K562 (cell line): ENCODE data around the gene SYT14.

Experiments used
- FOXK1 ChIP-seq: sonication (generic); formaldehyde crosslinking; IDR thresholded peaks from 2 replicates; pipeline ENCODE4 v1.8.0; 2022; ENCODE audit warnings: missing genetic modification reagents, mild to moderate bottlenecking, borderline replicate concordance
- MTF1 ChIP-seq: fragments of 250-450 bp; sonication (Bioruptor Pico); IDR thresholded peaks from 2 replicates; pipeline ENCODE4 v1.9.0; 2021; ENCODE audit warnings: moderate library complexity, mild to moderate bottlenecking, inconsistent platforms, borderline replicate concordance
- MYC ChIP-seq, 2 experiments: fragments of 250-450 bp in 1 of 2; sonication (Bioruptor Pico) in 1 of 2; IDR thresholded peaks; 2 replicates each; pipeline versions ENCODE4 v1.5.1 to v1.6.1; 2012 to 2021; ENCODE audit warnings: low read depth in 2 of 2, borderline replicate concordance in 1 of 2, improper control_type of control experiment in 1 of 2, low read length in 1 of 2, mild to moderate bottlenecking in 1 of 2, moderate library complexity in 1 of 2
- MYNN ChIP-seq, 2 experiments: sonication (generic); formaldehyde crosslinking in 1 of 2; IDR thresholded peaks; 2 replicates each; pipeline versions ENCODE4 v1.5.0 to v1.6.1; 2016 to 2020; ENCODE audit warnings: antibody characterized with exemption in 1 of 2, missing genetic modification reagents in 1 of 2
- PHTF2 ChIP-seq: fragments of 250-450 bp; sonication (Bioruptor Pico); IDR thresholded peaks from 2 replicates; pipeline ENCODE4 v1.5.0; 2021; ENCODE audit warnings: mild to moderate bottlenecking
- POLR2AphosphoS5 ChIP-seq: IDR thresholded peaks from 2 replicates; pipeline ENCODE4 v1.6.1; 2011; ENCODE audit warnings: mild to moderate bottlenecking, low read depth, low read length, moderate library complexity; ENCODE audit not compliant: control insufficient read depth, insufficient read depth
- SMAD4 ChIP-seq: fragments of 250-450 bp; sonication (Bioruptor Pico); conservative IDR thresholded peaks from 2 replicates; pipeline ENCODE4 v1.8.0; 2021; ENCODE audit warnings: inconsistent platforms, mild to moderate bottlenecking, moderate library complexity
- TRIM28 ChIP-seq: fragments of 450-650 bp; IDR thresholded peaks from 2 replicates; pipeline ENCODE4 v1.6.1; 2017
- ZNF324 ChIP-seq: fragments of 250-450 bp; sonication (Bioruptor Pico); IDR thresholded peaks from 2 replicates; pipeline ENCODE4 v1.4.0; 2020; ENCODE audit warnings: mild to moderate bottlenecking
- TF ChIP-seq, protein P1 (sequence below), 3 experiments: IDR thresholded peaks in 2 of 3; conservative IDR thresholded peaks in 1 of 3; 2 replicates each; pipeline ENCODE4 v1.5.1; 2011 to 2012; ENCODE audit warnings: low read length in 3 of 3, mild to moderate bottlenecking in 3 of 3, control low read depth in 2 of 3, improper control_type of control experiment in 1 of 3, inconsistent platforms in 1 of 3, low read depth in 1 of 3, mixed read lengths in 1 of 3, moderate library complexity in 1 of 3; ENCODE audit not compliant: insufficient read depth in 2 of 3
- TF ChIP-seq, protein P2 (sequence below): fragments of 450-650 bp; formaldehyde crosslinking; IDR thresholded peaks from 2 replicates; pipeline ENCODE4 v1.4.0; 2022; ENCODE audit warnings: missing genetic modification characterization
- TF ChIP-seq, protein P3 (sequence below): fragments of 450-650 bp; IDR thresholded peaks from 2 replicates; pipeline ENCODE4 v1.7.1; 2018; ENCODE audit warnings: mild to moderate bottlenecking, low read depth; ENCODE audit not compliant: partially characterized antibody
- TF ChIP-seq, protein P4 (sequence below): fragments of 250-450 bp; sonication (Bioruptor Pico); IDR thresholded peaks from 2 replicates; pipeline ENCODE4 v1.5.0; 2020; ENCODE audit warnings: mild to moderate bottlenecking, borderline replicate concordance
- TF ChIP-seq, protein P5 (sequence below): sonication (generic); formaldehyde crosslinking; IDR thresholded peaks from 2 replicates; pipeline ENCODE4 v1.5.0; 2020; ENCODE audit warnings: missing genetic modification reagents

DNA sequence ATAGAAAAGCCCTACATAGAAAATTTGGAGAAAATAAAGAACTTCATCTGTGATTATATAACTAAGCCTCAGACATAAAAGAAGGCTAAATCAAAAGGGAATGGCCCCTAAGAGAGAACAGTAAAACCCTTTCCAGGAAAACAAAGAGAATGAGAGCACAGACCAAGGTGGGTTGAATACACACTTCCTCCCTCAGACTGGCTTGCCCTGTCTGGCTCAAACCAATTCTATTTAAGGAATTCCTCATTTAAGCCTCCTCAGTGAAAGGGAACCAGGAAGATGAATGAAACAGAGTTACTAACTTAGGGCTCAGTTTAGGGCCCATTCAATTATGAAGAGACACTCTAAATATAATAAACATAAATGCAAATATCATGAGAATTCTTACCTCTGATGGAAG lies 10.6 kb upstream of the SYT14 start:
- TF ChIP-seq, protein P1, sequence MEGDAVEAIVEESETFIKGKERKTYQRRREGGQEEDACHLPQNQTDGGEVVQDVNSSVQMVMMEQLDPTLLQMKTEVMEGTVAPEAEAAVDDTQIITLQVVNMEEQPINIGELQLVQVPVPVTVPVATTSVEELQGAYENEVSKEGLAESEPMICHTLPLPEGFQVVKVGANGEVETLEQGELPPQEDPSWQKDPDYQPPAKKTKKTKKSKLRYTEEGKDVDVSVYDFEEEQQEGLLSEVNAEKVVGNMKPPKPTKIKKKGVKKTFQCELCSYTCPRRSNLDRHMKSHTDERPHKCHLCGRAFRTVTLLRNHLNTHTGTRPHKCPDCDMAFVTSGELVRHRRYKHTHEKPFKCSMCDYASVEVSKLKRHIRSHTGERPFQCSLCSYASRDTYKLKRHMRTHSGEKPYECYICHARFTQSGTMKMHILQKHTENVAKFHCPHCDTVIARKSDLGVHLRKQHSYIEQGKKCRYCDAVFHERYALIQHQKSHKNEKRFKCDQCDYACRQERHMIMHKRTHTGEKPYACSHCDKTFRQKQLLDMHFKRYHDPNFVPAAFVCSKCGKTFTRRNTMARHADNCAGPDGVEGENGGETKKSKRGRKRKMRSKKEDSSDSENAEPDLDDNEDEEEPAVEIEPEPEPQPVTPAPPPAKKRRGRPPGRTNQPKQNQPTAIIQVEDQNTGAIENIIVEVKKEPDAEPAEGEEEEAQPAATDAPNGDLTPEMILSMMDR (IDR thresholded peaks at IDR 0.05 in 2 of 3, conservative IDR thresholded peaks at IDR 0.05 in 1 of 3; ENCODE audit: insufficient read depth in 2 of 3, low read depth in 1 of 3, low read length in 3 of 3), result no peak
- no peak for TF ChIP-seq PHTF2 (CRISPR knock-in tag)
- TF ChIP-seq POLR2AphosphoS5, result no peak
- TF ChIP-seq TRIM28, result no peak
- TF ChIP-seq ZNF324 (CRISPR knock-in tag), result no peak
- TF ChIP-seq, protein P2, sequence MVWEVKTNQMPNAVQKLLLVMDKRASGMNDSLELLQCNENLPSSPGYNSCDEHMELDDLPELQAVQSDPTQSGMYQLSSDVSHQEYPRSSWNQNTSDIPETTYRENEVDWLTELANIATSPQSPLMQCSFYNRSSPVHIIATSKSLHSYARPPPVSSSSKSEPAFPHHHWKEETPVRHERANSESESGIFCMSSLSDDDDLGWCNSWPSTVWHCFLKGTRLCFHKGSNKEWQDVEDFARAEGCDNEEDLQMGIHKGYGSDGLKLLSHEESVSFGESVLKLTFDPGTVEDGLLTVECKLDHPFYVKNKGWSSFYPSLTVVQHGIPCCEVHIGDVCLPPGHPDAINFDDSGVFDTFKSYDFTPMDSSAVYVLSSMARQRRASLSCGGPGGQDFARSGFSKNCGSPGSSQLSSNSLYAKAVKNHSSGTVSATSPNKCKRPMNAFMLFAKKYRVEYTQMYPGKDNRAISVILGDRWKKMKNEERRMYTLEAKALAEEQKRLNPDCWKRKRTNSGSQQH (CRISPR knock-in tag), result no peak
- TF ChIP-seq FOXK1, result no peak
- TF ChIP-seq SMAD4, result no peak
- TF ChIP-seq, protein P3, sequence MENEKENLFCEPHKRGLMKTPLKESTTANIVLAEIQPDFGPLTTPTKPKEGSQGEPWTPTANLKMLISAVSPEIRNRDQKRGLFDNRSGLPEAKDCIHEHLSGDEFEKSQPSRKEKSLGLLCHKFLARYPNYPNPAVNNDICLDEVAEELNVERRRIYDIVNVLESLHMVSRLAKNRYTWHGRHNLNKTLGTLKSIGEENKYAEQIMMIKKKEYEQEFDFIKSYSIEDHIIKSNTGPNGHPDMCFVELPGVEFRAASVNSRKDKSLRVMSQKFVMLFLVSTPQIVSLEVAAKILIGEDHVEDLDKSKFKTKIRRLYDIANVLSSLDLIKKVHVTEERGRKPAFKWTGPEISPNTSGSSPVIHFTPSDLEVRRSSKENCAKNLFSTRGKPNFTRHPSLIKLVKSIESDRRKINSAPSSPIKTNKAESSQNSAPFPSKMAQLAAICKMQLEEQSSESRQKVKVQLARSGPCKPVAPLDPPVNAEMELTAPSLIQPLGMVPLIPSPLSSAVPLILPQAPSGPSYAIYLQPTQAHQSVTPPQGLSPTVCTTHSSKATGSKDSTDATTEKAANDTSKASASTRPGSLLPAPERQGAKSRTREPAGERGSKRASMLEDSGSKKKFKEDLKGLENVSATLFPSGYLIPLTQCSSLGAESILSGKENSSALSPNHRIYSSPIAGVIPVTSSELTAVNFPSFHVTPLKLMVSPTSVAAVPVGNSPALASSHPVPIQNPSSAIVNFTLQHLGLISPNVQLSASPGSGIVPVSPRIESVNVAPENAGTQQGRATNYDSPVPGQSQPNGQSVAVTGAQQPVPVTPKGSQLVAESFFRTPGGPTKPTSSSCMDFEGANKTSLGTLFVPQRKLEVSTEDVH, result no peak
- TF ChIP-seq, protein P4, sequence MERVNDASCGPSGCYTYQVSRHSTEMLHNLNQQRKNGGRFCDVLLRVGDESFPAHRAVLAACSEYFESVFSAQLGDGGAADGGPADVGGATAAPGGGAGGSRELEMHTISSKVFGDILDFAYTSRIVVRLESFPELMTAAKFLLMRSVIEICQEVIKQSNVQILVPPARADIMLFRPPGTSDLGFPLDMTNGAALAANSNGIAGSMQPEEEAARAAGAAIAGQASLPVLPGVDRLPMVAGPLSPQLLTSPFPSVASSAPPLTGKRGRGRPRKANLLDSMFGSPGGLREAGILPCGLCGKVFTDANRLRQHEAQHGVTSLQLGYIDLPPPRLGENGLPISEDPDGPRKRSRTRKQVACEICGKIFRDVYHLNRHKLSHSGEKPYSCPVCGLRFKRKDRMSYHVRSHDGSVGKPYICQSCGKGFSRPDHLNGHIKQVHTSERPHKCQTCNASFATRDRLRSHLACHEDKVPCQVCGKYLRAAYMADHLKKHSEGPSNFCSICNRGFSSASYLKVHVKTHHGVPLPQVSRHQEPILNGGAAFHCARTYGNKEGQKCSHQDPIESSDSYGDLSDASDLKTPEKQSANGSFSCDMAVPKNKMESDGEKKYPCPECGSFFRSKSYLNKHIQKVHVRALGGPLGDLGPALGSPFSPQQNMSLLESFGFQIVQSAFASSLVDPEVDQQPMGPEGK (CRISPR knock-in tag), result no peak
- no peak for TF ChIP-seq MYNN (IDR thresholded peaks at IDR 0.05)
- TF ChIP-seq MYNN (CRISPR knock-in tag; IDR thresholded peaks at IDR 0.05), result no peak
- no peak for TF ChIP-seq MTF1 (CRISPR knock-in tag)
- TF ChIP-seq MYC (IDR thresholded peaks at IDR 0.05; ENCODE audit: low read depth, low read length), result no peak
- no peak for TF ChIP-seq MYC (CRISPR knock-in tag; IDR thresholded peaks at IDR 0.05; ENCODE audit: borderline replicate concordance, low read depth)
- TF ChIP-seq, protein P5, sequence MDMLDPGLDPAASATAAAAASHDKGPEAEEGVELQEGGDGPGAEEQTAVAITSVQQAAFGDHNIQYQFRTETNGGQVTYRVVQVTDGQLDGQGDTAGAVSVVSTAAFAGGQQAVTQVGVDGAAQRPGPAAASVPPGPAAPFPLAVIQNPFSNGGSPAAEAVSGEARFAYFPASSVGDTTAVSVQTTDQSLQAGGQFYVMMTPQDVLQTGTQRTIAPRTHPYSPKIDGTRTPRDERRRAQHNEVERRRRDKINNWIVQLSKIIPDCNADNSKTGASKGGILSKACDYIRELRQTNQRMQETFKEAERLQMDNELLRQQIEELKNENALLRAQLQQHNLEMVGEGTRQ (CRISPR knock-in tag), result no peak
